Measurements from ENCODE around the gene ARHGDIA.

DNA sequence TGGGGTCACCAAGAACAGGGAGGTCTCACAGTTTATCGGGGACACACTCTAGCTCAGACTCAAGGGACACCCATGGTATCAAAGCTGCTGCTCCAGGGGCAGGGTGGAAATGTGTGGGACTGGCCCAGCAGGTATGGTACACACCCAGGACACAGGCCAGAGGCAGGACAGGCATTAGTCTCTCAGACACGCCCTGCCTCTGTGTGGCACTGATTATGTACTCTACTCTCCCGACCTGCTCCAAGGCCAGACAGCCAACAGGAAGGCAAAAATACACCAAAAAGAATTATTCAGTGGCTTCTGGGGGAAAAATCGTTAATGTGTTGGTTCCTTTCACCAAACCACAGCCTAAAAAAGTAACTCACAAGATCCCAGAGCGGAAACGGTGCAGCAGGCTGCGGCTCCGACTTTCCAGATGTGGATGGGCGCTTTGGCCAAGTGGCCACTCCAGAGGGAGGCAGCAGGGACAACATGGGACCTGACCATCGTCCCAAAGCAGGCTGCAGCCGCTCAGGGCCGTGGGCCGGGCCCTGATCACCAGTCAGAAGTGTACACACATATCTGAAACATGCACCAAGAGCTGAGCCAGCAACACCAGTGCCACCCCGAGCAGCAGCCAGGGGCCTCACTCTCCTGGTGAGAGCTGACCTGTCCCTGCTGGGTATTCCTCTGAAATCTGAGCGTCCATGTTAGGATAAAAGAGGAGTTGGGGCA is 47.9 kb upstream of the ARHGDIA start:
- TF ChIP-seq, protein P1, sequence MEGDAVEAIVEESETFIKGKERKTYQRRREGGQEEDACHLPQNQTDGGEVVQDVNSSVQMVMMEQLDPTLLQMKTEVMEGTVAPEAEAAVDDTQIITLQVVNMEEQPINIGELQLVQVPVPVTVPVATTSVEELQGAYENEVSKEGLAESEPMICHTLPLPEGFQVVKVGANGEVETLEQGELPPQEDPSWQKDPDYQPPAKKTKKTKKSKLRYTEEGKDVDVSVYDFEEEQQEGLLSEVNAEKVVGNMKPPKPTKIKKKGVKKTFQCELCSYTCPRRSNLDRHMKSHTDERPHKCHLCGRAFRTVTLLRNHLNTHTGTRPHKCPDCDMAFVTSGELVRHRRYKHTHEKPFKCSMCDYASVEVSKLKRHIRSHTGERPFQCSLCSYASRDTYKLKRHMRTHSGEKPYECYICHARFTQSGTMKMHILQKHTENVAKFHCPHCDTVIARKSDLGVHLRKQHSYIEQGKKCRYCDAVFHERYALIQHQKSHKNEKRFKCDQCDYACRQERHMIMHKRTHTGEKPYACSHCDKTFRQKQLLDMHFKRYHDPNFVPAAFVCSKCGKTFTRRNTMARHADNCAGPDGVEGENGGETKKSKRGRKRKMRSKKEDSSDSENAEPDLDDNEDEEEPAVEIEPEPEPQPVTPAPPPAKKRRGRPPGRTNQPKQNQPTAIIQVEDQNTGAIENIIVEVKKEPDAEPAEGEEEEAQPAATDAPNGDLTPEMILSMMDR (IDR thresholded peaks at IDR 0.05), result no peak
- TF ChIP-seq EP300 (IDR thresholded peaks at IDR 0.05) (no peak), POLR2AphosphoS5 (IDR thresholded peaks at IDR 0.05) (no peak), POLR2A (IDR thresholded peaks at IDR 0.05) (no peak)
